Stimulated activated CD8-positive, alpha-beta memory T cell treated with anti-CD3 and anti-CD28 coated beads, Interleukin-15, amount 100 ng/mL, for 1 hour (primary cell): Measurements from ENCODE around the gene TNFRSF19.

Source experiments
- DNase-seq: peaks from one replicate; pipeline ENCODE4 v3.0.0-alpha.2; 2020; ENCODE audit warnings: low read depth

The TNFRSF19 gene

DNA sequence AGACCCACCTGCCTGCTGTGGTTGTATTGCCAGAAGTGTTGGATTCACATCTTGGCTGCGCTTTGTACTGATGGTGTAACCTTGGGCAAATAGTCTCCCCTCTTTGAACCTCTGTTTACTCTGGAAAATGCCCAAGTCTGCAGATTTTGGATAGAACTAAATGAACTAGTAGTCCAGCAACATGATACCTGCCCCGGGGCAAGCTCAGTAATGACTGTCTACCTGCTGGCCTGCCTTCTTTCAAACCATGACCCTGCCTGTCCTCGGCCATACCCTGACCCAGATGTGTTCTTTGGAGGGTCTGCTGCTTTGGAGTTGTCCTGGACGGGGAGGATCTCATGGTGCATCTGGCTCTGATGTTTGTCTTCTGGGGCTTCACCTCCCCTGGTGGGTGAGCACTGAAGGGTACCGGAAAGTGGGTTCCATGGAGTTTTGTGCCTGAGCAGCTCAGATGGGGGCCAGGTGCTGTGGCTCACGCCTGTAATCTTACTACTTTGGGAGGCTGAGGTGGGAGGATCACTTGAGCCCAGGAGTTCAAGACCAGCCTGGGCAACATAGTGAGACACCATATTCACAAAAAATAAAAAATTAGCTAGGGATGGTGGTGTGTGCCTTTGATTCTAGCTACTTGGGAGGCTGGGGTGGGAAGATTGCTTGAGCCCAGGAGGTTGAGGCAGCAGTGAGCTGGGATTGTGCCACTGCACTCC lies 59.5 kb downstream of the TNFRSF19 start:
- no peak for DNase-seq

DNA sequence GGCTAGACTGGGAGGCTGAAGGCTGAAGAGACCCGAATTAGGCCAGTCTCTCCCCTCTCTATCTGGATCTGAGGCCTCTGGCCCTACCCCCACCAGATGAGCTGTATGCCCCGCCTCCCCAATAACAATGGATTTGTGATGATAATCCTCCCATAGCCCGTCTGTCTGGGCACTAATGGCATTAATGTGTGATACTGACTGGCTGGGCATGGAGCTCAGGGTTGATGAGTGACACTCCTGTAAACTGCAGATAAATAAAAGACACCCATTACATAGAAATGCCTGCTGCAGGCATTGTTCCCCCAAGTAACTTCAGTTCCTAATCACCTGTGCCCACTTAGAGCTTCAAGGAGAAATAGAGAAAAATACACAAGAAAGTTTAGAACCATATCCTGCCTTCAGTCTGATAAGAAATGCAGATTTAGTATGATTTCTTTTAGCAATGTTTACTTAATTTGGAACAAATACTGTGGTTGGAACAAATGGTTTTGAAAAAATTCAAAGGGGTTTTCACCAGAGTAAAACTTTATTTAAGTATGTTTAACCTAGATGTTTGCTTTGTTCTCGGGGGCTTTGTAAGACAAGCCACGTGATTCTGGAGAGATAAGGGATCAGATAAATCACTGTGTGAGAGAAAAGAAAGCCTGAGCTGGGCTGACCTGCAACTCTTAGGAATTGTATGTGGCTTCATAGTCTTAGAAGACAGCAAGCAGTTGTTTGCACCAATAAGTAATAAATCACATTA lies 60.3 kb downstream of the TNFRSF19 start:
- no peak for DNase-seq

DNA sequence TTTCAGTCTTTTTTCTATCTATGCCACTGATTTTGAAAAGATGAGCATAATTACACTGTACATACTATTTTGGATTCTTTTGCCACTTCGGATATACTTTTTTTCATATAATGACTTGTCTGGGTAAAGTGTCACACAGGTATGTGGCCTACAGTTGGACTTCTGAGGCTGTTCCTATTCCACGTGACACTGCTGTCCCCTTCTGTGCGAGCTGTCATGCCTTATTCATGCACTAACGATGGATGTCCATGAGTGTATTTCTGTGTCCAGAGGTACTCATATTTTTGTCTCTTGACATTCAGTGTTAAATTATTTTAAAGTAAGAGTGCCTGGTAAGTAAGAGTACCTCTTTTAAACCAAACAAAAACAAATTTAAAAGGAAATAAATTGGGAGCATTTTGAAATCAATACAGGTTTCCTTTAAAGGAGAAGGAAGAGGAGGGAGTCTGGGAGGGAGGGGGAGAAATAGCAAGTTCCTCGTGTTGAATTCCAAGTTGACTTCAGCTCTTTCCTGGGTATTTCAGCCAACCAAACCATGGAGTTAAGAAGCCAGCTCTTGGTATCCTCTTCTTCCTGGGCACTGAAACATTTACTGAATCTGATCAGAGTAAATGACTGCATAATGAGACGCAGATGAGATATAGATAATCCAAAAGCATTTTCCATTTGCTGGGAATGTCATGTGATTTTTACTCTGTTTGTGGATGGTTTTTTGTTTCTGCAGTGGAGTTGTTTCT lies 61.3 kb downstream of the TNFRSF19 start:
- no peak for DNase-seq

DNA sequence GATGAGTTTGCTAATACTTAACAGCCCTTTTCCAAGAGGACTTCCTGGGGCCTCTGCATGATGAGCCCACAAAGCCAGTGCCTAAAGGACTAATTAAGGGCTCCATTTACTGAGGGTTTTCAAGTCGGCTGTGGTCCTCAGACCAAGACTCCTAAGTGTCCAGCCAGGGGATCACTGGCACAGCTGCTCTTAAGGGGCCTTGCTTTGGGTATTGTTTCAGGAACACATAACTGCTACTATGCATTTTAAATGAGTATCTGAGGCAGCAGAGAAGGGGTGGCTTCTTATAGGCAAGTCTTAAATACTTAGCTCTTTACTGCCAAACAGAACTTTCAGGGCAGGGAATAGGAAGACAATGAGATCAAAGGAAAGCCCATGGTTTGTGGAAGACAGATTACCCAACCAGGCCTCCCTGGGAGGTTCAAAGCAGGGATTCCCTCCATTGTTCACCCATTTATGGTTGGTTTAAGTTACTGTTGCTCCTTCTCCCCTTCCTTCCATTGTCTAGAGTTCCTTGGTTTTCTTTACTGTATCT lies 61.9 kb downstream of the TNFRSF19 start:
- DNase-seq: no peak

DNA sequence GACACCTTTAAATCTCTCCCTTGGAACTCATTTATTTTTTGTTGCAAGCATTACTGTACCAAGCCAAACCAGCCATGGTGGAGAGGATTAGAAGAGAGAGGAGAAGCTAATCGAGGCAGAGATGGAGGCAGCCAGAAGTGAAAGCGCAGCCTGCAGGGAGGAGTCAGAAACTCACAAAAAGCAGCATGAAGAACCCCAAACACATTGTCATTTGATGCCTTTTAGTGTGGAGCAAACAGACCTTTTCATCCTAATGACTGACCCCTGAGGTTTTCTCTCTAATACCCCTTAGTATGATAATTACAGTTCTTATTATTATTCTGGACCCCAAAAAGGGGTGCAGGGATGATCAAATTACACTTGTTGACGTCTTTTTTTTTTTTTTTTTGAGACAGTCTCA lies 62.5 kb downstream of the TNFRSF19 start:
- DNase-seq: no peak

DNA sequence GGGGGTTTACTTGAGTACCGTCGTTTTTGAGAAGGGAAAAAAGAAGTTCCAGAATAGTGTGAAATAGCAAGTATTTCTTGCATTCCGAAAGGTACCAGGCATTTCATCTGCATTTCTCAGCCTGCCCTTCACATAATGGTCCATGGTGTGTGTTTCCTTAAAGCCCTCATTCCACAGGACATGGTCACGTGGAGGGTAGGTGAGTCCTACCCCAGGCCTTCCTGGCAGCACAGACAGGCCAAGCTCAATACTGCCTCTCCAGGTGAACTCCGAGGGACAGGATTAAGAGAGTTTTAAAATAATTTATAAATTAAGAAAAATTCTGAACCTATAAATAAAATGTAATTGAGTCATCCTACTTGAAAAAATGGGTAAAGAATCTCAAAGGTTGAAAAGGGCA lies 64.7 kb downstream of the TNFRSF19 start:
- no peak for DNase-seq

DNA sequence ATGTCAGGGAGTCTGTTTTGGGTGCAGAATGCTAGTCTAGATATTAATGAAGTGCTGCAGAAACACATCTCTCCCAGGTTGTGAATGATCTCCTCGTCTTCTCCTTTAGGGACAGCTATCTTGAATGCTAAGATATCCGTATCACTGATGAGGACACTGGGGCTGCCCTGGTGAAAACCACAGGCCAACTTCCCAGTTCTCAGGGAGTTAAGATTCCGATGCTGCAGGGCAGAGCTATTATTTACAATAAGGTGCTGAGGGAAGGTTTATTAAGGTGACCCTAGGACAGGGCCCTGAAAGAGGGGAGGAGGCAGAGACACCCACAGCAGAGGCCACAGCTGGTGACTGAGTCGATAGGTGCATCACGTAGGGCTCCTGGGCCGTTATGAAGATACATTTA lies 66.1 kb downstream of the TNFRSF19 start:
- no peak for DNase-seq

DNA sequence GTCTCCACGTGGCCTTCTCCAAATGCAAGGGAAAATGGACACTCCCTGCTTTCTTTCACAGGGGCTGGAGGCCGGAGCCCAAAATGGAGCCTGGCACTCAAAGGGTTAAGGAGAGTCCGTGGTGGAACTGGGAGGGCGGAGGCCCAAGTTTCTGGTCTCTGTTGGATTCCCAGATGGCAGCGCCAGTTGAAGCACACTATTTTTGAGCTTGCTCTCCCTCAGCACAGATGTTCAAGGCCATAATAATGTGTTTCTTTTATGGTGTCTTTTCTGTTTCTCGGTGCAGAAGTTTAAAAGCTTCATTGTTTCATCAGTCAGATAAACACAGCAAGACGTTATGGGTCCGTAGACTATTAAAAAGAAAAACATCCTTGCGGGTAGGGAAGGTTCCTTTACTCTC lies 67.6 kb downstream of the TNFRSF19 start:
- DNase-seq: no peak

DNA sequence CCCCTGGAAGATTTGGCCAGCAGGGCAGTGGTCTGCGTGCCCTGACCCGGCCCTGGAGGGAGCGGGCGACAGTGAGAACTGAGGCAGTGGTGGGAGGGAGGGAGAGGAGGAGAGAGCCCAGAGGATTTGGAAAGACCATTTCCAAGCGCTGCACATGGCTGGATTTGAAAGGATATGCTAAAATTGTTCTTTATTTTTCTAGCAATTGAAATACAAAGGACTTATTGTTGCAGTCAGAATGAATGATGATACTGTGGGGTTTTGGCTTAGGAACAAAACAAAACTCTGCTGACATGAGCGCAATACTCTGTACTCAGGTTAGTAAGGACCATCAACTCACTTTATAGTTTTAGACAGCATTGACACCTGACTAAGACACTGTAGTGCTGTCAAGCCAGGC lies 69.5 kb downstream of the TNFRSF19 start:
- DNase-seq: no peak

DNA sequence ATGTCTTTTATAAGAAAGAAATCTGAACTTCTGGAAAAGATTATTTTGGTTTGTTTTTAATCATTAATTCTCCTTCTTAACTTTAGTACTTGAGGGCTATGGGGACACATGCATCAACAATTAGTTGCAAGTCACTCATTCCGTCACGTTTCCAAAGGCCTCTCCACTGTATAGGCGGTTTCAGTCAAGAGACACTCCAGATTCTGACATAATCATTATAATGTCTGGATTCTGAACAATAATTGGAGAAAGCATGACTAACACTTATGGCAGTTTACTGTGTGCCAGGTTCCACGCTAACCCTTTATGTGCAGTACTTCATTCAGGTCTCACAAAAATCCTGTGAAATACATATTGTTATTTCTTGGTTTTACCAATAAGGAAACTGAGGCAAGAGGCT lies 71.9 kb downstream of the TNFRSF19 start:
- DNase-seq: no peak

DNA sequence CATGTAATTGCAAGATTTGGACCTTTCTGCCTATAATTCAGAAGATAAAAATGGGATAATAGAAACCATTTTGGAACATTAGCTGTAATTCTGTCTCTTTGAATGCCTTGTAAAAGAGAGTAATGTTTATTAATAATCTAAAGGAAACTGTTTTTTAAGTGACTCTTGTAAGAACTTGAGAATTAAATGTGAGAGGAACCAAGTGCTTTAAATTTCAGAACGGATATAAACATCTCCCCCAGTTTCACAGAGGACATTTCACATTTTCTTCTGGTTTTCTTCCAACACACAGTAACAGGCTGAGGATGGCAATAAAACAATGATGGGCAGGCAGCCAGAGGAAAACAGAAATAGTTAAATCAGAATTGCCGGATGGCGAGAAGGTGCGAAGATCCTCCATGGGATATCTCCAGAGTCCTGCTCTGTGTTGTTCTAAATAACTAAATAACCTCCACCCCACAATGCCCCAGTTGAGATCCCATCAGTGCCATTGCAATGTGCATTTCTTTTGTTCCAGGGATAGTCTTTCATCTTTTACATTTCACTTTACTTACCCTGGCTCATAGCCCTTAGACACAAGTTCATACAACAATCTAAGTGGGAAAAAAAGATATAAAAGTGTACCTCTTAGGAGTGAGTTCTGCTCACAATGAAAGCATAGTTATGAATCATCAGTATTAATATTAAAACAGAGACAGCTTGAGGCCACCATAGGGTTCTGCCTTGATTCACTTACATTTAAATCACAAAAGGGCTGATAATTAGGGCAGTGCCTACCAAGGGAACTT lies 73.3 kb downstream of the TNFRSF19 start:
- no peak for DNase-seq

DNA sequence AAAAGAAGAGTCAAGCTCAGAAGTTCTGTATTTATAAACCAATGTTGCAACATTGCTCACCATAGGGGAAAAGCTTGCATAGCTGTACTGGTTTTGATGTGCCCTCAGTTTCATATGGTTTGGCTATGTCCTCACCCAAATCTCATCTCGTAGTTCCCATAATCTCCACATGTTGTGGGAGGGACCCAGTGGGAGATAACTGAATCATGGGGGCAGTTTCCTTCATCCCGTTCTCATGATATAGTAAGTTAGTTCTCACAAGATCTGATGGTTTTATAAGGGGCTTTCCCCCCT lies 73.9 kb downstream of the TNFRSF19 start:
- no peak for DNase-seq

DNA sequence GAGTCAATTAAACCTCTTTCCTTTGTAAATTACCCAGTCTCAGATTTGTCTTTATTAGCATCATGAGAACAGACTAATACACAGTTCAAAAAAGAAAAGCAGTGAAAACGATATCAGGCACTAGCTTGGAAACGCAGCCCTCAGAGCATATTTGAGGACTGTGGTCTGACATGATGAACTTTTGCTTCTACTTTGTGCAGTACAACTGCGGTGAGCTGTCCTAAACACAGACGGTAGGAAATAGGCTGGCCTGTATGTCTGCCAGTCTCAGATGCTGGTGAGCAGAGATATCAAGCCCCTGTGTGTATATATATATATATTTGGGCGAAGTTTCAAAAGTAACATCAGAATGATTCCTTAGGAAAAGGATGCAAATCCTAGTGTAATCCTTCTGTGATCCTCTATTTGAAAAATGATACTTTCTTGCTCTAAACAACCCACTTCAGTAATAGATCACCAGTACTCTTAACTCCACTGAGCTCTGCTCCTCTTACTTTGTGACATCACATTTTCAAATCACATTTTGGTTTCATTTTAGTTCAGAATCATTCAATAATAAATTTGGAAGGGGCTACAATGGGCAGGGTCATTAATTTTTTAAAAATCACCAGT lies 74.4 kb downstream of the TNFRSF19 start:
- DNase-seq: no peak

DNA sequence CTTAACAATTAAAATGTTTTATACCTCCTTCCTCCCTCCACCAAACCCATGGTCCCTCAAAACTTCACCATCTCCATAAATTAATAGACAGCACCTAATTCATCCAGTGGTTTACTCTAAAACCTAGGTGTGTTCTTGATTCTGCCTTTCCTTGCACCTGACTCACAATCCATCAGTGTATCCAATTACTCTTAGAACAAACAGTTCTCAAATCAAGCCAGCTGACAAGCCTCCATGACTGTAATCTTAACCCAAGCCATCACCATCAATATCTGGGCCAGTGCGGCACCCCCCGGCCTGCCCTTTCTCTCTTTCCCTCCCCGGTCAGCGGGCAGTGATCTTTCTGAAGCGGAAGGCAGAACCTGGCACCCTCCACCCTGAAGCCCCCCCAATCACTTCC lies 75.6 kb downstream of the TNFRSF19 start:
- no peak for DNase-seq

DNA sequence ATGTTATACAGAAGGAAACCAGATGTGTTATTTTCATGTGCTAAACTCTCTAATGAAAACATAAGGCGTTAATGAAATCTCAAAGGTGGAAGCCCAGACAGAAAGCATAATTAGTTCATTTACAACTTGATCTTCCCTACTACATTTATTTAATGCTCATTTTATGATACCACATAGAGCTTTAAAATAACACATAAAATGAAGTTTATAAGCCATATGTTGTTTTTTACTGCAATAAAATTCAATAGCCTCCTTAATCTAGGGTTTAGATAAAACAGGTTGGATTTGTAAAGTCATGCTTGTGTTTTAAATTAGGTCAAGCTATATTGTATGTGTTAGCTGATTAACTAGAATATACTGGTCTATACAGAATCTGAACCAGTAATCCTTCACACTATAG lies 81.2 kb downstream of the TNFRSF19 start:
- no peak for DNase-seq

DNA sequence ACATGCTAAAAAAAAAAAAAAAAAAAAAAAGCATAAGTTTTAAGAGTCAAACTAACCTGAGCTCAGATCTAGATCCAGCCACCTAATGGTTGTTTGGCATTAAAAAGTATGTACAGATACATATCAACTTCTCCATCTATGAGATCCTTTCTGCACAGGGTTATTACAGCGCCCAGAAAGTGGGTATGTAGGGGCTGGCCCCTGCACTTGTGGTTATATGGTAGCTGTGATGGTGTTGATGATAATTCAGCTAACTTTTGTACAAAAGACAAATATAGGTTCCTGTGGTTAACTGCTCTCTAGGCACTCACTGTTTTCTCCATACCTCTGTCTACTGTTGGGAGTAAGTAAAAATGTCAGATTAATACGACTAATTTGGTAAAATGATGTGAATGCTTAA lies 81.7 kb downstream of the TNFRSF19 start:
- DNase-seq: no peak

DNA sequence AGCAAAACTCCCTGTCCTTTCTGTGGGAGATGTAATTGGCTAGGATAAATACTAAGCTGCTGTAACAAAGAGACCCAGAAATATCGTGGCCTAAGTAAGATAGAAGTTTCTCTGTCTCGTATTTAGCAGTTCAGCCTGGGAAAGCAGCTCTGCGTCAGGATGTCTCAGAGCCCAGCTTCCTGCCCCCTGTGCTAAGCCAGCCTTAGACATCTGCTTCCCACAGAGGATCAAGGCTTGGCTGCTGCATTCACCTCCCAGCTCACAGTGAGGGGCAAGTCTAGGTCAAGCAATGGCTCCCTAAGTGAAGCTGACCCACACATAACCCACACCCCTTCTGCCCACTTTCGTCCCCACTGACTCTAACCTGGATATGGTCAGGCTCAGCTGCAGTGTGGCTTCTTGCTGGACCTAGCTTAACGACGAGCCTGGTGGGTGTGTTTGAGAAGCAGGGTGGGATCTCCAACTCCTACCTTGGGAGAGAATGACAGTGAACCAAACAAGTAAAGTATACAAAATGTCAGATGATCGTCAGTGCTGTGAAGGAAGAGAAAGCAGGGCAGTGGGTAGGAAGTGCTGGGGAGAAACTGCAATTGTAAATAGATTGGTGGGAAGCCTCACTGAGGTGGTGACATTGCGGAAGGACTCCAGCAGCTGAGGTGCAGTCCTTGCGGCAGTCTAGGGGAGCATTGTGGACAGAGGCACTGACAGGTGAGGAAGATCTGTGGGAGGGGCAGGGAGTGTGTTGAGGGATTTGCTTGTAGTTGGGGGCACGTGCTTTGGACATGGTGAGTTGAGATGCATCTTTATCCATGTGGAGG lies 82.9 kb downstream of the TNFRSF19 start:
- DNase-seq: no peak

DNA sequence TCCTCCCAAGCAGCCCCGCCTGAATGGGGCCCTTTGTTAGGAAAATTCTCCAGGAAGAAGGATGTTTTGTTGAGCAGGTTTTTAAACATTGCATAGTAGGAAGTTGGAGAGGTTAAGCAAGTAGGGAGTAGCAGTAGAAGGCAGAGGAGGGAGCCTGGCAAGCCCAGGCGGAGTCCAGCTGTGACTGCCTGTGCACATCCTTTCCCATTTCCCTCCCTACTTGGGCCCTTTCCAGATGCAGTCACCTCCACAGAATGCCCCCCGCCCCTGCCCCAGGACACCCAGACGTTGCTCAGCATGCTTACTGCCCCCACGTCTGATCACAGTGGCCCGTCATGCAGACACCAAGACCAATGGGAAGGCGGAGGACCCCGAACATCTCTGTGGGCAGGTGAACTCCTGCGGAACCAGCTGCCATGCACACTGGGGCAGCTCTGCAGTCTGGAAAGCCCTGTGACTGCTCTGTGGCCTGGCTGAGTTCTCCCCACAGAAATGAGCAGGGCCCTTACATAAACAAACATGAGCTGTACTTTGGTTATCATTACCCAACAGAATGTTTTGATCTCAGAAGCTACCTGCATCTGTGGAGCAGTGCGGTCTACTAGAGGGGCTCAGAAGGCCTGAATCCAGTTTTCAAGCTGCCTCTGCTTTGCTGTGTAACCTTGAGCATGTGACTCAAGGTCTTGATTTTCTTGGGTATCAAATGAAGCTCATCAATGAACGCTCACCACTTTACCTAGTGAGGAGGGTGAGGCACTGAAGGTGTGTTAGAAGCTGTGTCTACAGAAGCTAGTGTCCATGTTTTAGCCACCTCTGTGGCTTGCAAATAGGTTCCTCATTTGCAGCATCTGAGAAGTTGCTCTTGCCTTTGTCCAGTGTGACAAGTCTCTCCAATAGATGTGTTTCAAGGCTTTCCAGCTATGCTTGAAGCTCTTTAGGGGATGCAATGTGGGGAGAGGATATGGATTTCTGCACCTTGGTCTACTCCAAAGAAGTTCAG lies 84.2 kb downstream of the TNFRSF19 start:
- no peak for DNase-seq

DNA sequence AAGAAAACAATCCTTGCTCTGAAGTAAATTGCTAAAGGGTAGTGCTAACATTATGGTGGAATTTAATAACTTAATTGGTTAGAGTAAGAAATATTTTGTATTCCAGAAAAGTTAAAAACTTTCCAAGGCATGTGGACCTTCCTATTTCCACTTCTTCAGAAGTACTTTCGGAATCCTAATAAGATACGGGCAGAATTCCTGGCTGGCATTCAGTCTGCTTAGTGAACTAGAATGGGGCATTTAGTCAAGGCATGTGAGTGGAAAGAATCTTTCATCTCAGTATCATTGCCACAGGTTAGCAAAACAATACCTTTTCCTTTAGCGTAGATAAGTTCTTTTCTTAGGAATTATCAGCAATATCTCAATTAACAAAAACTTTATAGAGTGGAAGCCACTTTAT lies 85.1 kb downstream of the TNFRSF19 start:
- DNase-seq: no peak
